Activated gamma-delta T cell (primary cell): ENCODE data around the gene FANCL.
"Not testable (repeated sequence)": the region's sequence is repeated elsewhere in the genome, so short reads cannot be mapped to it uniquely, and the experiment has no call there.

Experiments used
- DNase-seq: peaks from one replicate; lab custom pipeline; 2025; lab: John Stamatoyannopoulos, UW
- total RNA-seq, 2 donors: gene quantifications; one replicate each; lab custom pipeline; 2026; lab: John Stamatoyannopoulos, UW

Gene FANCL
- total RNA-seq, result 10.7 to 17.1 reads per million in 2 donors

DNA sequence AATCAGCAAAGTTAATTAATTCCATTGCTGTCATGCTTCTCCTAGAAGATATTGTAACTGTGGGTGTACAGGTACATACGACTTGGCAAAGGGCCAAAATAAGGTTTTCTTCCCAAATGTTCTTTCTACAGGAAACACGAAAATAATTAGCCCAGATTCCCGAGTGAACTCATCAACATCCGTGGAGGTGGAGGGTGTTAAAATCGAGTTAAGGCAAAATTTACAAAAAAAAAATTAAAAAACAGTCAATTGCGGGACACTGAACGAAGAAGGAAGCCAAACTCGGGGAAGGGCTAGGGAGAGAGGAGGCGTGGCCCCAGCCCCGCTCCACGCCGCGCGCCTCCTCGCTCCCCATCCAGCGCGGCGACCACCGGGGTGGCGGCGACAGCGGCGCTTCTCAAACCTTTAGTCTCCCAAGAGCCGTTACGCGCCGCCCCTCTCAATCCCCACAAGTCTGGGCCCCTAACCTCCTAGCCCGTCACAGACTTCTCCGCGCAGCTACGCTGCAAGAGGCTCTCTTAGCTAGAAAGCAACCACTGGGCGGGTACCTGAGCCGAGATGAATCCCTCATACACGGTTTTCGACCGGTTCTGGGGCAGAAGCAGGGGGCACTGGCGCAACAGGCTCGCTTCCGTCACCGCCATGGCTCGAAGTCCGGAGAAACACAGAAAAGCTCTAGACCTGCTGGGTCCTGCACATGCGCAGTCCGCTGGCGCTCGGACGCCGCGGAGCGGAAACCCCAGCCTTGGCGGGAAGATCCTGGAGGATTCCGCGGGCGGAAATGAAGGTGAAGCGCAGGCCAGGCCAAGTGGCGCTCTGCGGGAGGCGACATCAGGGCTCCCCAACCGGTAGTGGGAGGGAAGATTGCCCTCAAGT lies at the start of gene FANCL:
Gene FANCL (minus strand): TSS at position 656 of the 876 bp plus-strand sequence. CDS start 12 bp downstream, at position 644.
- DNase-seq, result peak; percentile 30

- DNase-seq, result no peak
These were observed 47.9 kb upstream of the FANCL start for GRCh38 chr2:58289029-58289428.

- no peak for DNase-seq
These were observed 42.8 kb upstream of the FANCL start for GRCh38 chr2:58283931-58284330.

DNA sequence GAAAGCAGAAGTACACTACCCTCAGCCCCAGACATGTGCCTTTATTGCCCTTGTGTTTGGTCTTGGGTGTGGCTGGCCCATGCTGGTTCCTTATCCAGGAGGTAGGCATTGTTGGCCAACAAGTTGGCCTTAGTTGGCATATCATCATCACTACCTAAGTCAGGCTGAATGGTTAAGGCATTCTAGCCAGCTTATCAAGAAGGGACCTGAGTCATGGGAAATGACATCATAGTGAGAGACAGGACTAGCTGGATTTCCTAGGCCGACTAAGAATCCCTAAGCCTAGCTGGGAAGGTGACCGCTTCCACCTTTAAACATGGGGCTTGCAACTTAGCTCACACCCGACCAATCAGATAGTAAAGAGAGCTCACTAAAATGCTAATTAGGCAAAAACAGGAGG lies 34.0 kb upstream of the FANCL start:
- not testable (repeated sequence) for DNase-seq

DNA sequence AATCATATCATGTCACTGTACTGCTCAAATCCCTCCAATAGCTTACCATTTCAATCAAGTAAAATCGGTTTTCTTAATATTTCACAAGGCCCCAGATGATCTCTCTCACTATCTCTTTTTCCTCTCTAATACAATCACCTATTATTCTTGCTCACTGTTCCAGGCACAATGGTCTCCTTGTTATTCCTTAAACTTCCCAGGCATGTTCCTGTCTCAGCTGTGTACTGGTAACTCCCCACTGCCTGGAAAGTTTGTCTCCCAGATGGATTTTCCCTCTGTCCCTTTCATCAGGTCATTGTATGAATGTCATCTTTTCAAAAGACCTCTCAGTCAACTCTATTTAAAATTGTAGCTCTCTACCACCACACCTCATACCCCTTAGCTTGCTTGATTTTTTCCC lies 30.7 kb upstream of the FANCL start:
- DNase-seq, result no peak

DNA sequence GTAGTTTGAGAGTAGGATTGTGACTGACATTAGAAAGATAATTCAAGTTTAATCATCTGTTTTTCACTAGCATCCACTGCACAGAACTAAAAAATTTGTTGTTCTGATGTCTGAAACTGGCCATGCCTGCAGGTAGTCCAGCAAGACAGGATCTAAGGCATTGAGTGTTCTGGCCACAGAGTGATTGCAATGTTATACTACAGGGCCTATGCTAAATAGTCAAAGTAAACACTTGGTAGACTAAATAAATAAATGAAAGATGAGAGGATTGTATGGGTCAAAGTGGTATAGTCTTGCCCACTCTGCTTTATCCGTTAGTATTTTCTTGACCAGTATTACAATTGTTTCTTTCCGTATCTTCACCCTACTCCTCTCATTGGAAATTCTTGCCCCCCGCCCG lies 27.6 kb upstream of the FANCL start:
- DNase-seq, result no peak

DNA sequence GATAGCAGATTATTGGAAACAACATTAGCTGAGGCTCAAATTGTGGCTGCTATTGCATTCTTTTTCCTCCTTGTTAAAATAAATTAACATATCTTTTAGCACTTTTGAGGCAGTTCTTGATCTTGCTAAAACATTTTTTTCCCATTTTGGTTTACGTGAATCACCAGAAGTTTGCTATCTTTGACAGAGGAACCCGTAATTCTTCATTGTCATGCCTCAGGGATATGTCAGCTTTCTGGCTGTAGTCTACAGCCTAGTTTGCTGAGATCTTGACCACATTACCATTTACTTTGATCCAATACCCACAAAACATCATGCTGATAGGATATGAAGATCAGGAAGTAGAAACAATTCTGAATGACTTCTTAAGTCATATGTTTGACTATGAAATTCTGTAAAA lies 25.1 kb upstream of the FANCL start:
- no peak for DNase-seq

- no peak for DNase-seq
These were observed 20.1 kb upstream of the FANCL start for GRCh38 chr2:58261209-58261608.

DNA sequence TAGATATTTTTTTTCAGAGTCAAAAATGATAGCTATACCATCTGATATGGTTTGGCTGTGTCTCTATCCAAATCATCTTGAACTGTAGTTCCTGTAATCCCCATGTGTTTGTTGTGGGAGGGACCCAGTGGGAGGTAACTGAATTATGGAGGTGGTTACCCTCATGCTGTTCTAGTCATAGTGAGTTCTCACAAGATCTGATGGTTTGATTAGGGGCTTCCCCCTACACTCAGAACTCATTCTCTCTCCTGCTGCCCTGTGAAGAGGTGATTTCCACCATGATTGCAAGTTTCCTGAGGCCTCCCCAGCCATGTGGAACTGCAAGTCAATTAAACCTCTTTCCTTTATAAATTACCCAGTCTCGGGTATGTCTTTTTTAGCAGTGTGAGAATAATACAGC lies 17.3 kb upstream of the FANCL start:
- DNase-seq, result not testable (repeated sequence)

DNA sequence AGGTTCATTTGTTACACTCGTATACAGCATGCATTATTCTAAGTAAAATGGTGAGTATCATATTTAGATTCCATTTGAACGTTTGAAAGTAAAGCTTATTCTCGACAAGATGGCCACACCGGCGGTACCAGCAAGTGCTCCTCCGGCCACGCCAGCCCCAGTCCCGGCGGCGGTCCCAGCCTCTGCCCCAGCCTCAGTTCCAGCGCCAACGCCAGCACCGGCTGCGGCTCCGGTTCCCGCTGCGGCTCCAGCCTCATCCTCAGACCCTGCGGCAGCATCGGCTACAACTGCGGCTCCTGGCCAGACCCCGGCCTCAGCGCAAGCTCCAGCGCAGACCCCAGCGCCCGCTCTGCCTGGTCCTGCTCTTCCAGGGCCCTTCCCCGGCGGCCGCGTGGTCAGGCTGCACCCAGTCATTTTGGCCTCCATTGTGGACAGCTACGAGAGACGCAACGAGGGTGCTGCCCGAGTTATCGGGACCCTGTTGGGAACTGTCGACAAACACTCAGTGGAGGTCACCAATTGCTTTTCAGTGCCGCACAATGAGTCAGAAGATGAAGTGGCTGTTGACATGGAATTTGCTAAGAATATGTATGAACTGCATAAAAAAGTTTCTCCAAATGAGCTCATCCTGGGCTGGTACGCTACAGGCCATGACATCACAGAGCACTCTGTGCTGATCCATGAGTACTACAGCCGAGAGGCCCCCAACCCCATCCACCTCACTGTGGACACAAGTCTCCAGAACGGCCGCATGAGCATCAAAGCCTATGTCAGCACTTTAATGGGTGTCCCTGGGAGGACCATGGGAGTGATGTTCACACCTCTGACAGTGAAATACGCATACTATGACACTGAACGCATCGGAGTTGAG lies 10.4 kb upstream of the FANCL start:
- not testable (repeated sequence) for DNase-seq

GRCh38 chr2:58241546-58241864 lies 380 bp upstream of the FANCL start:
- no peak for DNase-seq

DNA sequence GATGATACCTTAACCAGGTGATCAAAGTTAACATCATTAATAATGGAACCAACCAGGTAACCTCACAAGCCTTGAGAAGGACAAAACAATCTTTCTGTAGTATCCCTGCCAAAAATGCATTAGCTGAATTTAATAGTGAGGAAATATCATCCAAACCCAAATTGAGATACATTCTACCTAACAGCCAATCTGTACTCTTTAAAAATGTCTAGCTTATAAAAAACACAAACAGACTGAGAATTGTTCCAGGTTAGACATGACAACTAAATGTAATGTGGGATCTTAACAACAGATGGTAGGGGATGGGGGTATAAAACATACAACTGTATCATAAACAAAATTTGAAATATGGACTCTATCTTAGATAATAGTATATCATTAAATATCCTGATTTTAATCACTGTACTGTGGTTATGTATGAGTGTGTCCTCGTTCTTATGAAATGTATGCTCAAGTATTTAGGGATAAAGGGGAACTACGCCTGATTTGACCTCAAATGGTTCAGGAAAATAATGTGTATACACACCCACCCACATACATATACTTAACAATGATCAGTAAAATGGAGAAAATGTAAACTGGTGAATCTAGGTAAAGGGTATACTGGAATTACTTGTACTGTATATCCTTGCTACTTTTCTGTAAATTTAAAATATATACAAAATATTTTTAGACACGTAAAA lies 1.7 kb downstream of the FANCL start:
- no peak for DNase-seq

- DNase-seq, result no peak
These were observed 3.4 kb downstream of the FANCL start for GRCh38 chr2:58237741-58238140.

DNA sequence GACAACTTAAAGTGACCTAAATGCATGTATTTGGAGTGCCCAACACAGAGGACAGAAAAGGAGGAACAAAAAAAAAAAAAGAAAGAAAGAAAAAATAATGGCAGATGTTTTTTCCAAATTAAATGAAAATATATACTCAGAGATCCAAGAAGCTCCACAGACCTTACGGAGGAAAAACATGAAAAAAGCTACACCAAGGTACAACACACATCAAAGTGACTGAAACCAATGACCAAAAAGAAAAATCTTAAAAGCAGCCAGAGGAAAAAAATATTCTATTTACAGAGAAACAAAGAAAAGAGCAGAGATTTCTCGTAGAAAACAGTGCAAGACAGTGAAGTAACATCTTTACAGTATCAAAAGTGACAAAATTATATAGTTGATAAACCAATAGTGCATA lies 5.1 kb downstream of the FANCL start:
- no peak for DNase-seq

DNA sequence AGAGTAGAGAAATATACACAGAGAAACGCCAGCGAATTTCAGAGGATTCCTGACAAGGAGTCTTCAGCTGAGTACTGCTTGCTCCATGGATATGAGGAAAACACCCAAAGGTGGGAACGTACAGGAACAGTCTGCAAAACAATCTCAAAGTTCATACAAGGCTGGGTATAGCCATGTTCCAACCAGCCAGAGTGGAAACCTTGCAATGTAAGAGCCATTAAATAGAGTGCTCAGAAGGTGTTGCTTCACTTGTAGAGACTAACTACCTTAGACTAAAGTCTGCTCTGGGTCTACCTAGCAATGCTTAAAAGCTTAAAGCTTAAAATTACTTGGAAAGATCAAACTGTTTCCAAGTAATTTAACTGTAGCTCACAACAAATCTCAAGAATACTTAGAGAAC lies 6.0 kb downstream of the FANCL start:
- no peak for DNase-seq

DNA sequence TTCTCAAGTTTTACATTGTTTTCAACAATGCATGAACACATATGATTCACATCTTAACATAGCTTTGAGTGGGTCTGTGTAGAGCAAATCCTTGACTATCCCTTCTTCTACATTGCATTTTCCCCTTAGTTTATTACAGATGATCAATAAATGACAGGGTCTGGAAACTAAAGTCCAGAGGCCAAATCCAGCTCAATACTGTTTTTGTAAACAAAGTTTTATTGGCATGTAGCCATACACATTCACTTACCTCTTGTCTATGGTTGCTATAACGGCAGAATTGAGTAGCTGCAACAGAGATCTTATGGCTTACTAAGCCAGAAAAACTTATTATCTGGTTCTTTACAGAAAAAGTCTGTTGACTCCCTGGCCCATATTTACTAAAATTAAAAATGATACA lies 12.8 kb downstream of the FANCL start:
- DNase-seq, result no peak

DNA sequence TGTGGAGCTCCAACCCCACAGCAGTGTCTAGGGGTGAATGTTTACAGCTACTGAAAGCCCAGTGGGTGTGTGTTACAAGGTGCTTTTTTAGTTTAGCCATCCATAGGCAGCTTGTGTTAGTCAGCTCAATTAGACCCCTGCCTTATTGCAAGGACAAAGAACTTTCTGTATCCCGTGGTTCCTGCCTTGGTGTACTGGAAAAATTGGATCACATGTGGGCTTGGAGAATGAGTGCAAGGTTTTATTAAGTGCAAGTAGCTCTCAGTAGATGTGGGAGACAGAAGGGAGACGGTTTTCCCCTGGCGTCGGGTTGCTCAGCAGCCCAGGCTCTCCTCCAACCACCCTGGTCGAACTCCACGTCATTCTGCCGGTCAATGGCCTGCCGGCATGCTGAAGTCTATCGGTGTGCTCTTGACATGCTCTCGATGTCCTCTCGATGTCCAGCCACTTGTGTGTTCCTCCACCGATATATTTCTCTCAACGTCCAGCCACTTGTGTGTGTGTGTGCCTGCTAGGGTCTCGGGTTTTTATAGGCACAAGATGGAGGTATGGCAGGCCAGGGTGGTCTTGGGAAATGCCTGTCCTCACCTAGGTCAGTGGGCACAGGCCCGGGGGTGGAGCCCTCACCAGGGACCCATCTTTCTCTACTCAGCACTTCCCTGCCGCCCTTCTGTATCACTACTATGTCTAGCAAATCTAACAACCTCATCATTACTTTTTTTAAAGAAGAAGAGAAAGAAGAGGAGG lies 13.8 kb downstream of the FANCL start:
- no peak for DNase-seq

DNA sequence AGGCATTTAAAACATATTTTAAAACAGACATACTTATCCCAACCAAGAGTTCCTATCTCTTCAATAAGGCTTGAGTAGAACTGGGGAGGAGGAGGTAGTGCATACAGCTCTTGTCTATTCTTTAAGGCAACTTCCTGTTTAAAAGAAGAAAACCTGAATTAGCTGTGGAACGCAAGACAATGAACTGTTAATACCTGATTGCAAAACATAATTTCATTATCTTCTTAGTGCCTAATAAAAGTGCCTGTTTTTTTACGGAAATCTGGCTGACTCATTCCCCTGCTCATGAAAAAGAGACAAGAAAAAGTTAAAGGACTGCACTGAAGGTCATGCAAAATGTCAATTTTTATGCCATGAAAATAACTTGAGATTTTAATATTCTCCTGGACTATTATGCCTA lies 19.2 kb downstream of the FANCL start:
- DNase-seq, result no peak

DNA sequence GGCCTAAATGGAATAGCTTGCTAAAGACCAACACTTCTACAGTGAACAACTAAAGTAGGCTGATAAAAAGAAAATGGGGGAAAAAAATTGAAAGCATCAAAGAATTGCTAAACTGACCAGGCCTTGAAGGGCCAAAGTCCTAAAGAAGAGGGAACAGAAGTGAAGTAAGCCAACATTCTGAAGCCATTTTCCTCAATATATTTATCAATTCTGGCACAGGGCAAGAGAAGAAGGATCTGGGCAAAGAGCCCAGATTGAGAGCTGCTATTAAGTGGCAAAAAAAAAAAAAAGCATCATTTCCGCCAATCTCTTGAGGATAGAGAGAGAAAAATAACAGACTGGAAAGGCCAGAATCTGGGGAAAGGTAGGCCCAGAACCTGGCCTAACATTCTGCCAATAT lies 25.7 kb downstream of the FANCL start:
- DNase-seq, result no peak

DNA sequence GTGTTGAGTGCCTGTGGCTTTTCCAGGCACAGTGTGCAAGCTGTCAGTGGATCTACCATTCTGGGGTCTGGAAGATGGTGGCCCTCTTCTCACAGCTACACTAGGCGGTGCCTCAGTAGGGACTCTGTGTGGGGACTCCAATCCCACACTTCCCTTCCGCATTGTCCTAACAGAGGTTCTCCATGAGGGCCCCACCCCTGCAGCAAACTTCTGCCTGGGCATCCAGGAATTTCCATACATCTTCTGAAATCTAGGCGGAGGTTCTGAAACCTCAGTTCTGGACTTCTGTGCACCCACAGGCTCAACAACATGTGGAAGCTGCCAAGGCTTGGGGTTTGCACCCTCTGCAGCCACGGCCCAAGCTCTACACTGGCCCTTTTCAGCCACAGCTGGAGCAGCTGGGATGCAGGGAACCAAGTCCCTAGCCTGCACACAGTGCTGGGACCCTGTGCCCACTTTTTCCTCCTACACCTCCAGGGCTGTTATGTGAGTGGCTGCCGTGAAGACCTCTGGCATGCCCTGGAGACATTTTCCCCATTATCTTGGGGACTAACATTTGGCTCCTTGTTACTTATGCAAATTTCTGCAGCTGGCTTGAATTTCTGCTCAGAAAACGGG lies 30.1 kb downstream of the FANCL start:
- DNase-seq, result not testable (repeated sequence)

GRCh38 chr2:58207189-58207588 lies 33.9 kb downstream of the FANCL start:
- DNase-seq, result no peak
